AG04449 (cell line): ENCODE data around the gene SKP2.
"Not testable (repeated sequence)": the region's sequence is repeated elsewhere in the genome, so short reads cannot be mapped to it uniquely, and the experiment has no call there.

Source experiments
- CTCF ChIA-PET: fragments of 350-600 bp; formaldehyde crosslinking; extraction: SDS; loops from one replicate; lab custom pipeline; 2021; ENCODE audit warnings: antibody characterized with exemption; lab: Yijun Ruan, JAX
- POLR2A ChIA-PET: fragments of 400-600, 350-600 bp; formaldehyde crosslinking; extraction: SDS; loops from one replicate; lab custom pipeline; 2020; ENCODE audit warnings: antibody characterized with exemption, inconsistent platforms; lab: Yijun Ruan, JAX
- DNase-seq: peaks from one replicate; pipeline ENCODE4 v3.0.0-alpha.2; 2010; ENCODE audit warnings: low read depth, low spot score
- H3K4me3 ChIP-seq: 2 replicates; pipeline ENCODE4 v1.5.1; 2011; ENCODE audit warnings: low read depth, mild to moderate bottlenecking, control low read depth, low read length
- CTCF ChIP-seq: IDR thresholded peaks from one replicate; pipeline ENCODE4 v1.5.1; 2011; ENCODE audit warnings: mild to moderate bottlenecking, moderate library complexity, low read length, control low read depth, inconsistent platforms; ENCODE audit not compliant: insufficient read depth; ENCODE audit errors: missing control alignments

Gene SKP2

DNA sequence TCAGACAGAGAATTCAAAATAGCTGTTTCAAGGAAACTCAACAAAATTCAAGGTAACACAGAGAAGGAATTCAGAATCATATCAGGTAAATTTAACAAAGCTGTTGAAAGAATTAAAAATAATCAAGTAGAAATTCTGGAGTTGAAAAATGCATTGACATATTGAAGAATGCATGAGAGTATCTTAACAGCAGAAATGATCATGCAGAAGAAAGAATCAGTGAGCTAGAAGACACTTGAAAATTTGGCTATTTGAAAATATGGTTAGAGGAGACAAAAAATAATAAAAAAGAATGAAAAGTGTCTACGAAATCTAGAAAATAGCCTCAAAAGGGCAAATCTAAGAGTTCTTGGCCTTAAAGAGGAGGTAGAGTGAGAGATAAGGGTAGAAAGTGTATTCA lies 23.1 kb upstream of the SKP2 start:
- ChIA-PET CTCF (no interaction called here), POLR2A (no interaction called here)
- DNase-seq, result no peak
- H3K4me3 ChIP-seq, result no peak overlapping the region
- no peak for TF ChIP-seq CTCF

DNA sequence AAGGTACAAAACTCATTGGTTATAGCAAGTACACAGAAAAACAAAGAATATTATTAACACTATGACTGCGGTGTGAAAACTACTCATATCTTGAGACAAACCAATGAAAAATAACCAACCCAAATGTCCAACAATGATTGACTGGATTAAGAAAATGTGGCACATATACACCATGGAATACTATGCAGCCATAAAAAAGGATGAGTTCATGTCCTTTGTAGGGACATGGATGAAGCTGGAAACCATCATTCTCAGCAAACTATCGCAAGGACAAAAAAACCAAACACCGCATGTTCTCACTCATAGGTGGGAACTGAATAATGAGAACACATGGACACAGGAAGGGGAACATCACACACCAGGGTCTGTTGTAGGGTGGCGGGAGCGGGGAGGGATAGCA lies 22.2 kb upstream of the SKP2 start:
- CTCF ChIA-PET, DNase-seq, H3K4me3 ChIP-seq, POLR2A ChIA-PET: not testable (repeated sequence)

- CTCF ChIA-PET, POLR2A ChIA-PET, DNase-seq, H3K4me3 ChIP-seq: not testable (repeated sequence)
Observed at GRCh38 chr5:36133009-36133408, 18.9 kb upstream of the SKP2 start.

DNA sequence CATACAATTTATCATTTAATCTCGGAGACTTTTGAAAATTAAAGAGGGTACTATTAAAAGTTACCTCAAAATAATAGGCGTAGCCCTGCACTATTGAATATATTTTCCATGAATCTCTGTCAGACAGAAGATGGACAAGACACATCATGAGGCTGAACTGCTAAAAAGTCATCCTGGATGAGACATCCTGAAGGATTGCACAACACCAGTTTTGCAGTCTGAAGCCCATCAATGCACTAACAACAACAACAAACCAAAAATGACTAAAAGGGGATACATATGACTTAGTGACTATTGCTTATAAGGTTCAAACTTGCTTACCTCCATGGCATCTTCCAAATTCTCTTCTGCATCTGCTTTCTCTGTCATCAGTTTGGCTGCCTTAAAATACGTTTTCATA lies 15.9 kb upstream of the SKP2 start:
- ChIA-PET CTCF (no interaction called here), POLR2A (no interaction called here)
- no peak overlapping the region for H3K4me3 ChIP-seq
- no peak for TF ChIP-seq CTCF
- no peak for DNase-seq

GRCh38 chr5:36136581-36136980 lies 15.3 kb upstream of the SKP2 start:
- POLR2A ChIA-PET, result no interaction called here
- TF ChIP-seq CTCF, result no peak
- no peak overlapping the region for H3K4me3 ChIP-seq
- DNase-seq, result no peak
- CTCF ChIA-PET, result no interaction called here

GRCh38 chr5:36138900-36139683 lies 12.8 kb upstream of the SKP2 start:
- ChIA-PET CTCF (interaction anchor here (1.3 kb wide), 1 partner anchor 60 kb away, joined by 4 read pairs; no protein-coding TSS in a partner anchor), POLR2A (interaction anchor here (0.8 kb wide), 1 partner anchor 13 kb away, joined by 3 read pairs; the partner anchor contains the start of gene SKP2)
- no peak for DNase-seq
- no peak overlapping the region for H3K4me3 ChIP-seq
- no peak for TF ChIP-seq CTCF

- no peak for TF ChIP-seq CTCF
- DNase-seq, result no peak
- ChIA-PET CTCF (no interaction called here), POLR2A (no interaction called here)
- no peak overlapping the region for H3K4me3 ChIP-seq
Observed at GRCh38 chr5:36145311-36145710, 6.6 kb upstream of the SKP2 start.
